HG03575 (cell line): ENCODE measurements around the gene GOLGA6D.
"Not testable (repeated sequence)": the region's sequence is repeated elsewhere in the genome, so short reads cannot be mapped to it uniquely, and the experiment has no call there.

Source experiments
- ATAC-seq: cut with Tn5 transposase; IDR thresholded peaks from one replicate; pipeline ENCODE4 v1.9.1; 2021; ENCODE audit not compliant: unreplicated experiment, insufficient number of reproducible peaks, low FRiP score; ENCODE audit errors: extremely low read depth

The GOLGA6D gene

GRCh38 chr15:75325922-75326321, 43.3 kb downstream of the GOLGA6D start:
- ATAC-seq = no peak

GRCh38 chr15:75327005-75327404, 44.4 kb downstream of the GOLGA6D start:
- no peak for ATAC-seq

GRCh38 chr15:75327491-75327890, 44.9 kb downstream of the GOLGA6D start:
- ATAC-seq = no peak

GRCh38 chr15:75328493-75329314, 46.1 kb downstream of the GOLGA6D start:
- no peak for ATAC-seq

- no peak for ATAC-seq
Observed at GRCh38 chr15:75329571-75329970, 46.9 kb downstream of the GOLGA6D start.

GRCh38 chr15:75332093-75332492, 49.5 kb downstream of the GOLGA6D start:
- not testable (repeated sequence) for ATAC-seq

GRCh38 chr15:75333654-75334419, 51.2 kb downstream of the GOLGA6D start:
- ATAC-seq = not testable (repeated sequence)

GRCh38 chr15:75335313-75335704, 52.7 kb downstream of the GOLGA6D start:
- ATAC-seq = no peak

GRCh38 chr15:75335705-75336355, 53.2 kb downstream of the GOLGA6D start, which contains the start of gene COMMD4:
TSS of gene COMMD4 (plus strand) at chr15:75336063. CDS start at chr15:75336090, 27 bp downstream.
- ATAC-seq = no peak

- ATAC-seq = no peak
Observed at GRCh38 chr15:75338661-75339240, 56.1 kb downstream of the GOLGA6D start.

GRCh38 chr15:75339531-75340240, 57.1 kb downstream of the GOLGA6D start:
- ATAC-seq = no peak

- ATAC-seq = no peak
Observed at GRCh38 chr15:75342221-75342620, 59.6 kb downstream of the GOLGA6D start.

- not testable (repeated sequence) for ATAC-seq
Observed at GRCh38 chr15:75343953-75344352, 61.3 kb downstream of the GOLGA6D start.
